HEK293T (cell line): ENCODE measurements around the gene TLE1.

Experiments
- ELF4 ChIP-seq: fragments of 450-650 bp; IDR thresholded peaks from 2 replicates; pipeline ENCODE4 v1.6.1; 2017; ENCODE audit warnings: antibody characterized with exemption
- FOXK2 ChIP-seq: fragments of 450-650 bp; IDR thresholded peaks from 2 replicates; pipeline ENCODE4 v1.6.1; 2016; ENCODE audit warnings: mild to moderate bottlenecking

GRCh38 chr9:81563020-81563407 is 126.3 kb downstream of the TLE1 start:
- no peak for TF ChIP-seq ELF4
- TF ChIP-seq FOXK2, result no peak
